CD4-positive, alpha-beta T cell (primary cell): Measurements from ENCODE around the gene BABAM2. TPM values are rescaled to one million over a fixed set of nuclear protein-coding genes. Genes with fewer than 3 reads are reported as not detected.

Source experiments
- ATAC-seq: fragments of 200-7000 bp; cut with Tn5 transposase; one replicate; pipeline ENCODE4 v1.10.0; 2022; ENCODE audit warnings: mild to moderate bottlenecking; ENCODE audit not compliant: poor library complexity
- CTCF ChIA-PET: fragments of 350-600 bp; sonication (Branson Sonifier 250); formaldehyde crosslinking; loops from one replicate; lab custom pipeline; 2021; ENCODE audit warnings: antibody characterized with exemption, inconsistent platforms; lab: Charles Lee
- POLR2A ChIA-PET: fragments of 350-600 bp; sonication (Branson Sonifier 250); formaldehyde crosslinking; loops from one replicate; lab custom pipeline; 2021; ENCODE audit warnings: antibody characterized with exemption, inconsistent platforms; lab: Charles Lee
- DNase-seq, 14 experiments: peaks; one replicate each; pipeline ENCODE4 v3.0.0-alpha.2; 2013 to 2020; ENCODE audit warnings: mixed read lengths in 2 of 14
- H3K27ac ChIP-seq, 2 donors: one replicate each; pipeline versions ENCODE4 v1.5.1 to v1.7.0; 2013; ENCODE audit warnings: low read length in 2 of 2, low read depth in 1 of 2, mild to moderate bottlenecking in 1 of 2
- H3K27me3 ChIP-seq, 2 experiments: 1 replicate in 1 of 2; 2 replicates in 1 of 2; pipeline versions ENCODE4 v1.6.1 to v1.7.0; 2013; ENCODE audit warnings: low read length in 2 of 2, control low read depth in 1 of 2, mild to moderate bottlenecking in 1 of 2, moderate library complexity in 1 of 2; ENCODE audit not compliant: insufficient read depth in 2 of 2, control insufficient read depth in 1 of 2
- H3K36me3 ChIP-seq: one replicate; pipeline ENCODE4 v1.6.1; 2013; ENCODE audit warnings: low read length, control low read depth; ENCODE audit not compliant: insufficient read depth
- H3K4me1 ChIP-seq: one replicate; pipeline ENCODE4 v1.6.1; 2013; ENCODE audit warnings: low read length, control low read depth; ENCODE audit not compliant: insufficient read depth
- H3K4me3 ChIP-seq: one replicate; pipeline ENCODE4 v1.5.1; 2013; ENCODE audit warnings: mild to moderate bottlenecking, low read length, moderate library complexity
- H3K9me3 ChIP-seq, 2 experiments: 1 replicate in 1 of 2; 2 replicates in 1 of 2; pipeline versions ENCODE4 v1.6.1 to v1.7.0; 2013; ENCODE audit warnings: low read length in 2 of 2, mild to moderate bottlenecking in 2 of 2, control low read depth in 1 of 2, moderate library complexity in 1 of 2; ENCODE audit not compliant: control insufficient read depth in 1 of 2, insufficient read depth in 1 of 2
- H3K27ac Mint-ChIP-seq: one replicate; pipeline ENCODE4 v1.8.0; 2020; ENCODE audit warnings: mixed read lengths
- H3K27me3 Mint-ChIP-seq: one replicate; pipeline ENCODE4 v1.8.0; 2021; ENCODE audit warnings: mixed read lengths
- H3K36me3 Mint-ChIP-seq: one replicate; pipeline ENCODE4 v1.8.0; 2021; ENCODE audit warnings: low read depth, mixed read lengths
- H3K4me1 Mint-ChIP-seq: one replicate; pipeline ENCODE4 v1.8.0; 2021; ENCODE audit warnings: low read depth, mixed read lengths
- H3K4me3 Mint-ChIP-seq: one replicate; pipeline ENCODE4 v1.8.0; 2020; ENCODE audit warnings: mild to moderate bottlenecking, mixed read lengths
- H3K9me3 Mint-ChIP-seq: one replicate; pipeline ENCODE4 v1.8.0; 2020; ENCODE audit warnings: mixed read lengths
- CTCF ChIP-seq: fragments of 200-600 bp; IDR thresholded peaks from one replicate; pipeline ENCODE4 v1.8.0; 2022; ENCODE audit warnings: antibody characterized with exemption, mild to moderate bottlenecking
- intact Hi-C, 2 experiments: fragments of 100-400 bp; cut with DNase I in 1 of 2; cut with micrococcal nuclease in 1 of 2; formaldehyde crosslinking; loops; one replicate each; pipeline versions ENCODE4 v1.15.1 to v1.9.0; 2023 to 2025; cut with DNase I, micrococcal nuclease
- total RNA-seq, 174 experiments: library from RNA in 2 of 174; stranded (reverse) in 2 of 174; gene quantifications; one replicate each; pipeline ENCODE4 v1.2.3 and lab custom pipeline; 2021 to 2026

The BABAM2 gene
- total RNA-seq, 2 experiments from 2014 or later: 29.2 to 32.8 TPM

GRCh38 chr2:28357055-28357454 lies 466.5 kb downstream of the BABAM2 start:
- TF ChIP-seq CTCF: no peak
- peaks cover 4% of the 10 kb centered on the region for H3K27me3 Mint-ChIP-seq
- H3K27ac ChIP-seq: no peak overlapping the region
- intact Hi-C loops: no loop called here
- no peak overlapping the region for H3K4me3 Mint-ChIP-seq
- peaks cover 60% of the 10 kb centered on the region for H3K4me1 ChIP-seq
- no peak overlapping the region for H3K27ac Mint-ChIP-seq
- CTCF ChIA-PET: no interaction called here
- H3K36me3 Mint-ChIP-seq: no peaks in the 10 kb centered on the region
- no peak overlapping the region for H3K4me3 ChIP-seq
- ATAC-seq: no peak
- H3K4me1 Mint-ChIP-seq: peaks cover 33% of the 10 kb centered on the region
- H3K9me3 Mint-ChIP-seq: no peaks in the 10 kb centered on the region
- POLR2A ChIA-PET: interaction anchor here (0.9 kb wide), 1 partner anchor 8 kb away, joined by 4 read pairs; no protein-coding TSS in a partner anchor
- no peaks in the 10 kb centered on the region for H3K36me3 ChIP-seq
- H3K27me3 ChIP-seq: no peaks in the 10 kb centered on the region
- no peak for DNase-seq
- H3K9me3 ChIP-seq: no peaks in the 10 kb centered on the region

- no peaks in the 10 kb centered on the region for H3K9me3 Mint-ChIP-seq
- peak overlapping the region; percentile 89 for H3K27ac Mint-ChIP-seq
- no peak for ATAC-seq
- no peak overlapping the region for H3K4me3 Mint-ChIP-seq
- no peak for DNase-seq
- Histone ChIP-seq H3K9me3 (no peaks in the 10 kb centered on the region), H3K4me1 (peaks cover 70% of the 10 kb centered on the region), H3K36me3 (no peaks in the 10 kb centered on the region), H3K4me3 (no peak overlapping the region), H3K27me3 (no peaks in the 10 kb centered on the region), H3K27ac (peak overlapping the region in 1 of 2 donors; percentile 44)
- H3K27me3 Mint-ChIP-seq: peaks cover 4% of the 10 kb centered on the region
- H3K36me3 Mint-ChIP-seq: no peaks in the 10 kb centered on the region
- POLR2A ChIA-PET: no interaction called here
- CTCF ChIA-PET: interaction anchor here (0.7 kb wide), 1 partner anchor 217 kb away, joined by 4 read pairs; no protein-coding TSS in a partner anchor
- peaks cover 40% of the 10 kb centered on the region for H3K4me1 Mint-ChIP-seq
- TF ChIP-seq CTCF: no peak
- intact Hi-C loops: loop anchor here in 1 of 2 experiments (2.0 kb wide), 1 partner anchor 33 kb away; no protein-coding TSS in a partner anchor
These were observed 467.6 kb downstream of the BABAM2 start for GRCh38 chr2:28357948-28358667.

GRCh38 chr2:28358668-28359201 lies 468.2 kb downstream of the BABAM2 start:
- Histone ChIP-seq H3K4me3 (peak overlapping the region; percentile 19), H3K9me3 (no peaks in the 10 kb centered on the region), H3K36me3 (no peaks in the 10 kb centered on the region), H3K4me1 (peaks cover 77% of the 10 kb centered on the region), H3K27ac (peak overlapping the region in 1 of 2 donors; percentile 44), H3K27me3 (no peaks in the 10 kb centered on the region)
- ATAC-seq (peak; percentile 1), DNase-seq (peak in 1 of 14 experiments; percentile 35)
- Mint-ChIP-seq H3K4me1 (peaks cover 46% of the 10 kb centered on the region), H3K27me3 (peaks cover 4% of the 10 kb centered on the region), H3K9me3 (no peaks in the 10 kb centered on the region), H3K4me3 (peak overlapping the region; percentile 91), H3K27ac (peak overlapping the region; percentile 89), H3K36me3 (no peaks in the 10 kb centered on the region)
- POLR2A ChIA-PET: no interaction called here
- TF ChIP-seq CTCF: no peak
- intact Hi-C loops: loop anchor here (1.0 to 2.0 kb wide), 2 partner anchors 32 kb away; no protein-coding TSS in a partner anchor
- CTCF ChIA-PET: no interaction called here
